CD4-positive, alpha-beta T cell treated with Interferon gamma for 1 hour (primary cell): ENCODE measurements around the gene NAP1L4.
"Not testable (repeated sequence)": the region's sequence is repeated elsewhere in the genome, so short reads cannot be mapped to it uniquely, and the experiment has no call there.

Experiments used
- DNase-seq: peaks from one replicate; pipeline ENCODE4 v3.0.0-alpha.2; 2020

Gene NAP1L4

GRCh38 chr11:2921261-2921660 lies 70.9 kb downstream of the NAP1L4 start:
- DNase-seq = no peak

- no peak for DNase-seq
These were observed 71.8 kb downstream of the NAP1L4 start for GRCh38 chr11:2920343-2920742.

- no peak for DNase-seq
These were observed 72.3 kb downstream of the NAP1L4 start for GRCh38 chr11:2919837-2920236.

- DNase-seq = no peak
These were observed 72.9 kb downstream of the NAP1L4 start for GRCh38 chr11:2919188-2919587.

- DNase-seq = no peak
These were observed 74.2 kb downstream of the NAP1L4 start for GRCh38 chr11:2917842-2918490.

GRCh38 chr11:2916892-2917645 lies 75.1 kb downstream of the NAP1L4 start:
- no peak for DNase-seq

GRCh38 chr11:2916114-2916891 lies 75.8 kb downstream of the NAP1L4 start:
- DNase-seq = no peak

- no peak for DNase-seq
These were observed 76.7 kb downstream of the NAP1L4 start for GRCh38 chr11:2915473-2915872.

- DNase-seq = no peak
These were observed 77.5 kb downstream of the NAP1L4 start for GRCh38 chr11:2914455-2915195.

- no peak for DNase-seq
These were observed 78.4 kb downstream of the NAP1L4 start for GRCh38 chr11:2913776-2914175.

- no peak for DNase-seq
These were observed 79.1 kb downstream of the NAP1L4 start for GRCh38 chr11:2913019-2913431.

GRCh38 chr11:2912498-2912897 lies 79.6 kb downstream of the NAP1L4 start:
- DNase-seq = no peak

- DNase-seq = no peak
These were observed 80.2 kb downstream of the NAP1L4 start for GRCh38 chr11:2911785-2912391.

- DNase-seq = no peak
These were observed 80.9 kb downstream of the NAP1L4 start for GRCh38 chr11:2911088-2911784.

GRCh38 chr11:2910401-2910955 lies 81.7 kb downstream of the NAP1L4 start:
- no peak for DNase-seq

GRCh38 chr11:2909133-2909902 lies 82.8 kb downstream of the NAP1L4 start:
- no peak for DNase-seq

- no peak for DNase-seq
These were observed 84.0 kb downstream of the NAP1L4 start for GRCh38 chr11:2908130-2908529.

- DNase-seq = not testable (repeated sequence)
These were observed 86.8 kb downstream of the NAP1L4 start for GRCh38 chr11:2905299-2905698.

- no peak for DNase-seq
These were observed 87.7 kb downstream of the NAP1L4 start for GRCh38 chr11:2904153-2905052.

GRCh38 chr11:2903672-2904011 lies 88.5 kb downstream of the NAP1L4 start:
- DNase-seq = no peak
